ENCODE results near the gene PARVG.

DNA sequence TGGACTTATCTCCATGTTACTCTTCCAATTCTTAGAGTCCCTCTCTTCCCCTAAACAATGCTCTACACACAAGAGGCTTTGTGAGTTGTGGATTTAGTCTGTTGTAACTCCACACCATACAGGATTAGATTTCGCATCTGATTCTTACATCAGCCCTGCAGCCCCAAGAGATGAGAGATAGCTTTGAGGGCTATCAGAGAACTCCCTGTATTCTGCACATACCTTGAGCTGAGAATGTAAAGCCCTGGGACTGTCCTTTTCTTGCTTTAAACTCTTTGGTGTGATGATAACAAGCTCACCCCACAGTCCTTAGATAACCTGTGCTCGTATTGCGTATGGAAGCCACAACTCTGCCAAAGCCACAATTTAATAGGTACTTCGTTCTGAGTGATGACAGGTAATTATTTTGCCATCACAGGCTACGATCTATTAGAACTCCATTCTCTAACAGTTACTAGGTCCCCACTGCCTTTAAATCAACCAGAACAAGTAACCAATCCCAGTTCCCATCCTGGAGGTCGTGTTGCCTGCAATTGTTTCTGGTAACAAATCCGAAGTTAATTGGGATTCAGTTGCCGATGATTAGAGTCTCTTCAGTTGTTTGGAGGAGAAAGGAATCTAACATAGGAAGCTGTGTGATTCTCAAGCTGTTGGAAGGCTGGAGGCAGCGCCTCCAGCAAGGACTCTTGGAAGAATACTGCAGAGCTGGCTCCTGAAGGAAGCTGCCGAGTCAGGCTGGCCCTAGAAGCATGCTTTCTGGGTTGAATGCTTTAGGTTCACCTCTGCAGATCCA, 1.3 kb upstream of the PARVG start:
- no peak for TF ChIP-seq CTCF (IDR thresholded peaks at IDR 0.05)
- TF ChIP-seq POLR2AphosphoS5 (IDR thresholded peaks at IDR 0.05): no peak
- TF ChIP-seq EP300 (IDR thresholded peaks at IDR 0.05): no peak

All from esophagus muscularis mucosa (tissue), 4 donors.